GM19099 (cell line): ENCODE measurements around the gene RNF207.

ENCODE experiments used
- POLR2A ChIP-seq: IDR thresholded peaks from 3 replicates; pipeline ENCODE4 v1.6.1; 2011; ENCODE audit warnings: low read depth; ENCODE audit not compliant: insufficient read length; ENCODE audit errors: extremely low read depth

The RNF207 gene

DNA sequence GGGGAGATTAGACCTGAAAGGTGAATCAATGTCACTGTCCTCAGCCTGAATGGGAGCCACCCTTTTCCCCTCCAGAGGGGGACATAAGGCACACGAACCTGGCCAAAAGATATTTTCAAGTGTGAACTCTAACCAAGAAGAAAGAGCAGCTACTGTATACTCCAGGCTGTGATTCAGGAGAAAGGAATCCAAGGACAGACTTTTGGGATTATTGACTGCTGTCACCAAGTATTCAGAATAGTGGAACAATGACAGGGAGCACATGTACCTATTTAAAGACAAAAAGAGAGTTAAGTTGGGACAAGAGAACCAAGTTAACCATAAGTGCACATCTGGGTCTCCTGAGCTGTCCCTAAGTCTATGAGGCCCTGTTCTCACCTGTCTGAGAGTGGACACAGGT, 27.5 kb downstream of the RNF207 start:
- no peak for TF ChIP-seq POLR2A

DNA sequence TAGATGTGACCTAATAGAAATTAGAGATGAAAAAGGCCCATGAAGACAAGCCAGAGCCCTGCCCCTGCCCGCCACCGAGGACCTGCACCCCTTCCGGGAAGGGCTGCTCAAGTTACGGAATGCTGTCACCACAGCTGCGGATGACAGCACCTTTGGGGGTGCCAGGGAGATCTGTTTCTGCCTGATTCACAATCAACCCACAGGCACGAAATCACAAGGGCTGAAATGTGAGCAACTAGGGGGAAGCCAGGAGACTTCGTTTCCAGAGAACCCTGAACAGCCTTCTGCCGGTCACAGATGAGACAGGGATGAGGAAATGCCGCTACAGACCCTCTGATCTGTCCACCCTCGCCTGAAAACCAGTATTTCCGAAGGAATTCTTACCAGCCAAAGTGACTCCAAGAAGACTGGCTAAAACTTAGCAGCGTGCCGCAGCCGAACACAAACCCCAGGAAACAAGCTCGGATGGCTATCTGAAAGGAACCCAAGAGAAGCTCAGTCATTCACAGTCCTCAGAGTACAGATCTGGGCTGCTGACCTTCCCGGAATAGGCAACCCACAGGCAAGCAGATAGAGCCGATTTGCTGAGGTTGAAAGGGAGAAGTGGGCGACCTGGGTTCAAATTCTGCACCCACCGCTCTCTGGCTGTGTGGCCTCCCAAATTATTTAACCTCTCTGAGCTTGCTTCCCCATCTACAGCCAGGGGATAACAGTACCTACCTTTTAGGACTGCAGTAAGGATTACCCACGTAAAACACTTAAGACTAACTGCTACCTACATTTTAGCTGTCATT, 28.8 kb downstream of the RNF207 start:
- TF ChIP-seq POLR2A, result no peak

DNA sequence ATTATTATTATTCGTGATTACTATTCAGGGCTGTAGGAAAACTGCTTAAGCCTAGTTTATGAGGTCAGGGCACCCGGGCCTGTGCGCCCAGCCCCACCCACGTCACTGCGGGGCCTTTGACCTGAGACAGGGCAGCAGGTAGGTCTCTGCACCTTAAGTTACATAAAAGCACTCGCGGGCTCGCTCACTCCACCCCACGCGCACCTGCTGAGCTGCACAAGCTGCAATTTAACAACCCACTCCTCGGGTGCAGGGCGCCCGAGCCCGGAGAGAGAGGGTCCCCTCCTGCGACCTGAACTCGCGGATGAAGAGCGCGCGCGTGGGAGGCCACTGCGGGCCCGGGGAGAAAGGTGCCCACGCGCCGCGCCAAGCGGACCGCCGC, 29.4 kb downstream of the RNF207 start:
- TF ChIP-seq POLR2A, result no peak

- no peak for TF ChIP-seq POLR2A
Measured at GRCh38 chr1:6237093-6237492, 31.2 kb downstream of the RNF207 start.

DNA sequence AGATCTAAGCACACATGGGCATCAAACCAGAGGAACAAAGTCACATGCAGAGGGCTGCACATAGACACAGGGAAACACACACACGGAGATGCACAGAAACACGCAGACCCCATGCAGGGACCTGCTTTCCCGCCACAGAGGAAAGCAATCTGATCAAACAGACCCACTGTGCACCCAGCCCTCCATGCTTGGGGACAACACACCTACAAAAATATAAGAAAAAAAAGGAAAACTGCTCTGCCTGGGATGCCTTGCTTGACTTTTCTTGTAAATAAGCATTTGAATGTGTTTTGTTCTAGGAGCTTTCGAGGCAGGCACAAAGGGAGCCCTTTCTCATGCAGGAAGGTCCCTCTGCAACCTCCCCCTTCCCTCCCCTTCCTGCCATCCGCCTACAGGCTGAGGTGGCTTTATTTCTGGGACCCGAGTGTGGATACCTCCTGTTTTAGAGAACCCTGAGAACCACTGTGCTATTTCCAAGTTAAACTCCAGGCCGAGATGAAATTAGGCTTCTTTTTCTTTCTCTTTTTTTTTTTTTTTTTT, 33.4 kb downstream of the RNF207 start:
- no peak for TF ChIP-seq POLR2A

DNA sequence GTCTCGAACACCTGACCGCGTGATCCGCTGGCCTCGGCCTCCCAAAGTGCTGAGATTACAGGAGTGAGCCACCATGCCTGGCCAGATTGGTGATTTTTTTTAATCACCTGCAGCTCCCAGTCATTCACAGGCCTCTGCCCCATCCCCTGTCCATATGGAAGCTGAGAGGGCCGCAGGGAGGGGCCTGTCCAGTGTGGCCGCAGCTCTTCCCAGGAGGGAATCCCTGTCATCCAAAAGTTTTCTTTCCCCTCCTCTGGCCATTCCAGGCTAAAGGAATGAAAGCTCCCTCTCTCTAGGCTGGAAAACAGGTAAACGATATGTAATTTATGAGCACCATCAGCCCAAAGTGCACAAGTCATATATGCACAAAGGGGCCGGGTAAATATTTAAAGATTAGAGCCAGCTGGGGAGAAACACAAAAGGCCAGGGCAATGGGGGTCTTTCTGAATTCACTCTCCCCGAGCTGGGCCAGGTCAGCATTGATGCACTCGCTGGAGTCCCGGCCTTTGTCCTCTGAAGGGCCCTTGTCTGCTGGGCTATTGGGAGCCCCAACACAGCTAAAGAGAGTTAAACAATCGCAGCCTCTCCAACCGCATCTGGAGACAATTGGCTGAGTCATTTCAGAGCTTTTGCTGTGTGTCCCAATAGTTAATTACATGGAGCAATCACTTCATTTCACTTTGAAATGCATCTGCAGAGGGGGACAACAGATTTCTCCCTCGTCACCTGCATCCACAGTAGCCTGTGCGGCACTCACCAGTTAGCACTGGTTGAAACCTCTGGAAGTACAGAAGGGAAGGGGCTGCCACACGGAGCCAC, 34.2 kb downstream of the RNF207 start:
- TF ChIP-seq POLR2A, result no peak

DNA sequence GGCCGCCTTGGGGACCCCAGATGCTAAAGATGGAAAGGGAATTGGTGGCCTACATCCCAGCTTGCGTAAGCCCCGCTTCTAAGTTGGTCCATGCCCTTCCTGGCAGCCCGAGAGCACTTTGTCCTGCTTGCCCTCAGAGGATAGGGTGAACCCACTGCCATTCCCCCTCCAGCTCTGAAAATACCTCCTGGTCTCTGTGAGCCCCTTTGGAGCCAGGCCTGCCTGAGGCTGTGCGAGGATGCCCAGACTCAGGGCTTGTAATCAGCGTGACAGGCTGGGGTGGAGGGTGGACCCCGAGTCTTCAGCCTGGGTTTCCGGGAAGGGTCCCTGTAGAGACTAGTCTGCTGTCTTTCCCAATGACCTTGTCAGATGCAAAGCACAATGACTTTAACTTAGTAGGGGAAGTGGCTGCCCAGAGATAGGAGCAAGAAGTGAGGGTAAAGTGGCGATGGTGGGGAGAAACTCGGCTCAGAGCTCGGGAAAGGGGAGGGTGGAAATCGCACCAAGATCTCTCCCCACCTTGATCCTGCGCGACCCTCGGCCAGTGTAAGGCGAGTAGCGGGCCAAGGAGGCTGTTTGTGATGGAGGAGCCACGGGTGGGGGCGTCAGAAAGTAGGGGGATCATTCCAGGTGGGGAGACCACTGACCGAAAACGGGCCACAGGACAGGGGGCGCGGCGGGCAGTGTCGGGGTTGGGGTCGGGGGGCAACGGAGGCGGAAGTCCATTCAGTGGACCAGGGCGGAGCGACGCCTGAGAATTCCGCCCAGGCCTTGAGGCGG, 35.4 kb downstream of the RNF207 start:
- no peak for TF ChIP-seq POLR2A

- no peak for TF ChIP-seq POLR2A
Measured at GRCh38 chr1:6241887-6242740, 36.2 kb downstream of the RNF207 start.

GRCh38 chr1:6243053-6243834, 37.3 kb downstream of the RNF207 start:
- TF ChIP-seq POLR2A, result no peak

GRCh38 chr1:6243993-6244392, 38.1 kb downstream of the RNF207 start, which contains the start of gene HES3:
HES3 (plus strand) TSS chr1:6244179; CDS start chr1:6244366, 187 bp downstream.
- TF ChIP-seq POLR2A, result no peak

DNA sequence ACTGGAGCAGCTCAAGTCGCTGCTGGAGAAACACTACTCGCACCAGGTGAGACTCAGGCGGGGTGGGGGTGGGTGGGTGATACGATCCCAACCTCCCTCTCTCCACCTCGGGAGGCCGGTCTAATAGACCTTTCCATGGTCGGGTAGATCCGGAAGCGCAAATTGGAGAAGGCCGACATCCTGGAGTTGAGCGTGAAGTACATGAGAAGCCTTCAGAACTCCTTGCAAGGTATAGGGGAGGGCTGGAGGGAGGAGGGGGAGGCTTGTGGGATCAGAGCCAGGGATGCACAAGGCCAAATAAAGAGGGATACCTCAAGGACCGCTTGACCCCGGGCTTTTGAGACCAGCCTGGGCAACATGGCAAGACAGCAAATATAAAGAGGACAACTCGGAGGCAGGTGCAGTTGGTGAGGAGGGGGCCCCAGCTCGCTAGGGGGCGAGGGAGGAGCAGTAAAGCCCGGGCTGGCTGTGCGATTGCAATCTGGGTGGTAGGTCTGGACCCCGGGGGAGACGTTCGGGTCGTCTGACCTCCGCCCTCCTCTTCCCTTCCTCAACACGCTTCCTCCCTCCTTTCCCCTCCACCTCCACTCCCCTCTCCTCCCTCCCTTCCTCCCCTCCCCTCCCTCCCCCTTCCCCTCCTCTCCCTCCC, 38.6 kb downstream of the RNF207 start:
- no peak for TF ChIP-seq POLR2A

GRCh38 chr1:6245086-6245868, 39.4 kb downstream of the RNF207 start:
- no peak for TF ChIP-seq POLR2A
